PC-9 (cell line): ENCODE results near the gene OR10X1.

ENCODE experiments used
- CTCF ChIP-seq: fragments of 200-600 bp; sonication (generic); conservative IDR thresholded peaks from 2 replicates; pipeline ENCODE4 v1.6.1; 2017; ENCODE audit warnings: mixed run types, antibody characterized with exemption, mild to moderate bottlenecking, moderate library complexity
- EZH2 ChIP-seq: fragments of 200-600 bp; sonication (generic); IDR thresholded peaks from 2 replicates; pipeline ENCODE4 v1.8.0; 2017; ENCODE audit warnings: antibody characterized with exemption, low read depth

DNA sequence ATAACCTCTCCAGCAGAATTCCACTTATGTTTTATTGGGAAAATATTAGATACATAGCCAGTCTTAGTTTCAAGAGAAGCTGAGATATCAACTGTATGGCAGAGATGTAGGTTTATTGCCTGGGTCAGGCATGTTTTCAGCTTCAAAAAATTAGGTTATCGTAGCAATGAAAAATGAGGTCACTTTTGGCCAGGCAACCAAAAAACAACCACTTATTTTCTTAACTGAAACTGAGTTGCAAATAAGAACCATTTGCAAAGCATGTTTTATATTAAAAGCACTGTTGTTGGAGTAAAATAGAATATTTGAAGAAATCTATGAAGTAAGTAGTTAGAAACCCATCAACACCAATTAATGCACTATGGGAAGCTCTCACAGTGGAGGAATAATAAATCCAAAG lies 20.0 kb downstream of the OR10X1 start:
- TF ChIP-seq CTCF (no peak), EZH2 (no peak)
